ENCODE data around the gene PMVK.

- no peak for TF ChIP-seq POLR2A (IDR thresholded peaks at IDR 0.05)
- TF ChIP-seq POLR2AphosphoS5 (IDR thresholded peaks at IDR 0.05; ENCODE audit: insufficient read depth in 1 of 2, low read depth in 1 of 2) = no peak
- TF ChIP-seq, protein P1, sequence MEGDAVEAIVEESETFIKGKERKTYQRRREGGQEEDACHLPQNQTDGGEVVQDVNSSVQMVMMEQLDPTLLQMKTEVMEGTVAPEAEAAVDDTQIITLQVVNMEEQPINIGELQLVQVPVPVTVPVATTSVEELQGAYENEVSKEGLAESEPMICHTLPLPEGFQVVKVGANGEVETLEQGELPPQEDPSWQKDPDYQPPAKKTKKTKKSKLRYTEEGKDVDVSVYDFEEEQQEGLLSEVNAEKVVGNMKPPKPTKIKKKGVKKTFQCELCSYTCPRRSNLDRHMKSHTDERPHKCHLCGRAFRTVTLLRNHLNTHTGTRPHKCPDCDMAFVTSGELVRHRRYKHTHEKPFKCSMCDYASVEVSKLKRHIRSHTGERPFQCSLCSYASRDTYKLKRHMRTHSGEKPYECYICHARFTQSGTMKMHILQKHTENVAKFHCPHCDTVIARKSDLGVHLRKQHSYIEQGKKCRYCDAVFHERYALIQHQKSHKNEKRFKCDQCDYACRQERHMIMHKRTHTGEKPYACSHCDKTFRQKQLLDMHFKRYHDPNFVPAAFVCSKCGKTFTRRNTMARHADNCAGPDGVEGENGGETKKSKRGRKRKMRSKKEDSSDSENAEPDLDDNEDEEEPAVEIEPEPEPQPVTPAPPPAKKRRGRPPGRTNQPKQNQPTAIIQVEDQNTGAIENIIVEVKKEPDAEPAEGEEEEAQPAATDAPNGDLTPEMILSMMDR (IDR thresholded peaks at IDR 0.05) = no peak
Observed at GRCh38 chr1:154913273-154913672, 23.2 kb downstream of the PMVK start.
